Measurements from ENCODE around the gene SALL3.

Gene SALL3

GRCh38 chr18:78948221-78948620 lies 31.4 kb upstream of the SALL3 start:
- no peak overlapping the region for H2AK5ac ChIP-seq (ENCODE audit: low read length)
- H2BK120ac ChIP-seq (ENCODE audit: insufficient read depth, low read length, poor library complexity): no peak overlapping the region
- no peaks in the 10 kb centered on the region for H3K36me3 ChIP-seq (ENCODE audit: control insufficient read depth in 1 of 2, insufficient read depth in 2 of 2, low read length in 2 of 2)
- H3K4me3 ChIP-seq (ENCODE audit: low read depth, low read length): no peak overlapping the region
- no peak overlapping the region for H4K91ac ChIP-seq (ENCODE audit: low read depth, low read length)
- no peak overlapping the region for H2BK12ac ChIP-seq (ENCODE audit: low read length)
- no peaks in the 10 kb centered on the region for H3K27me3 ChIP-seq (ENCODE audit: insufficient read depth, low read length)
- no peak overlapping the region for H3K14ac ChIP-seq (ENCODE audit: low read length)
- no peak overlapping the region for H3K4me2 ChIP-seq (ENCODE audit: low read length)
- H3K4me1 ChIP-seq (ENCODE audit: control insufficient read depth in 1 of 2, insufficient read depth in 2 of 2, low read length in 2 of 2): no peaks in the 10 kb centered on the region
- H3K79me2 ChIP-seq (ENCODE audit: control insufficient read depth, insufficient read depth, low read length, poor library complexity): no peaks in the 10 kb centered on the region
- no peak for DNase-seq
- peaks cover 7% of the 10 kb centered on the region for H3K9me3 ChIP-seq (ENCODE audit: insufficient read depth, low read depth, low read length)
- no peak overlapping the region for H2BK5ac ChIP-seq (ENCODE audit: low read depth, low read length, poor library complexity)
- H4K12ac ChIP-seq (ENCODE audit: low read depth, low read length): no peak overlapping the region
- WGBS (ENCODE audit: extremely low coverage, insufficient coverage, insufficient read length): no CpG with 5 or more reads among the region's 12 CpGs
- H4K8ac ChIP-seq (ENCODE audit: low read depth, low read length): no peak overlapping the region
- no peak overlapping the region for H2AFZ ChIP-seq (ENCODE audit: insufficient read depth, low read length, poor library complexity)
- no peak overlapping the region for H3K9ac ChIP-seq (ENCODE audit: low read length)
- no peak overlapping the region for H3K27ac ChIP-seq (ENCODE audit: low read depth, low read length)
- H3K4ac ChIP-seq (ENCODE audit: low read depth, low read length): no peak overlapping the region
- H3K79me1 ChIP-seq (ENCODE audit: low read length): no peaks in the 10 kb centered on the region
- H3K23ac ChIP-seq (ENCODE audit: low read length): no peak overlapping the region
- H3K18ac ChIP-seq (ENCODE audit: low read length): no peak overlapping the region

- Histone ChIP-seq H3K18ac (ENCODE audit: low read length) (no peak overlapping the region), H3K36me3 (ENCODE audit: control insufficient read depth in 1 of 2, insufficient read depth in 2 of 2, low read length in 2 of 2) (no peaks in the 10 kb centered on the region), H2BK120ac (ENCODE audit: insufficient read depth, low read length, poor library complexity) (no peak overlapping the region), H3K4me1 (ENCODE audit: control insufficient read depth in 1 of 2, insufficient read depth in 2 of 2, low read length in 2 of 2) (no peaks in the 10 kb centered on the region), H4K12ac (ENCODE audit: low read depth, low read length) (no peak overlapping the region), H3K27ac (ENCODE audit: low read depth, low read length) (no peak overlapping the region), H3K27me3 (ENCODE audit: insufficient read depth, low read length) (no peaks in the 10 kb centered on the region), H2BK12ac (ENCODE audit: low read length) (no peak overlapping the region), H3K9me3 (ENCODE audit: insufficient read depth, low read depth, low read length) (peaks cover 7% of the 10 kb centered on the region), H3K4me3 (ENCODE audit: low read depth, low read length) (no peak overlapping the region), H2BK5ac (ENCODE audit: low read depth, low read length, poor library complexity) (no peak overlapping the region), H2AK5ac (ENCODE audit: low read length) (no peak overlapping the region), H3K4ac (ENCODE audit: low read depth, low read length) (no peak overlapping the region), H3K79me2 (ENCODE audit: control insufficient read depth, insufficient read depth, low read length, poor library complexity) (no peaks in the 10 kb centered on the region), H4K91ac (ENCODE audit: low read depth, low read length) (no peak overlapping the region), H3K79me1 (ENCODE audit: low read length) (no peaks in the 10 kb centered on the region), H4K8ac (ENCODE audit: low read depth, low read length) (no peak overlapping the region), H3K9ac (ENCODE audit: low read length) (no peak overlapping the region), H2AFZ (ENCODE audit: insufficient read depth, low read length, poor library complexity) (no peak overlapping the region), H3K4me2 (ENCODE audit: low read length) (no peak overlapping the region), H3K23ac (ENCODE audit: low read length) (no peak overlapping the region), H3K14ac (ENCODE audit: low read length) (no peak overlapping the region)
- no peak for DNase-seq
- WGBS (ENCODE audit: extremely low coverage, insufficient coverage, insufficient read length): 100% methylated on average over 1 of the region's 13 CpGs
Observed at GRCh38 chr18:78948707-78949106, 30.9 kb upstream of the SALL3 start.

- Histone ChIP-seq H3K4ac (ENCODE audit: low read depth, low read length) (no peak overlapping the region), H3K79me1 (ENCODE audit: low read length) (no peaks in the 10 kb centered on the region), H4K12ac (ENCODE audit: low read depth, low read length) (no peak overlapping the region), H4K91ac (ENCODE audit: low read depth, low read length) (no peak overlapping the region), H3K27ac (ENCODE audit: low read depth, low read length) (no peak overlapping the region), H3K4me1 (ENCODE audit: control insufficient read depth in 1 of 2, insufficient read depth in 2 of 2, low read length in 2 of 2) (no peaks in the 10 kb centered on the region), H4K8ac (ENCODE audit: low read depth, low read length) (no peak overlapping the region), H2BK12ac (ENCODE audit: low read length) (no peak overlapping the region), H3K14ac (ENCODE audit: low read length) (no peak overlapping the region), H2AK5ac (ENCODE audit: low read length) (no peak overlapping the region), H3K9ac (ENCODE audit: low read length) (no peak overlapping the region), H2BK5ac (ENCODE audit: low read depth, low read length, poor library complexity) (no peak overlapping the region), H3K79me2 (ENCODE audit: control insufficient read depth, insufficient read depth, low read length, poor library complexity) (no peaks in the 10 kb centered on the region), H3K27me3 (ENCODE audit: insufficient read depth, low read length) (no peaks in the 10 kb centered on the region), H3K18ac (ENCODE audit: low read length) (no peak overlapping the region), H2AFZ (ENCODE audit: insufficient read depth, low read length, poor library complexity) (no peak overlapping the region), H3K36me3 (ENCODE audit: control insufficient read depth in 1 of 2, insufficient read depth in 2 of 2, low read length in 2 of 2) (no peaks in the 10 kb centered on the region), H3K23ac (ENCODE audit: low read length) (no peak overlapping the region), H3K9me3 (ENCODE audit: insufficient read depth, low read depth, low read length) (peaks cover 7% of the 10 kb centered on the region), H3K4me3 (ENCODE audit: low read depth, low read length) (no peak overlapping the region), H2BK120ac (ENCODE audit: insufficient read depth, low read length, poor library complexity) (no peak overlapping the region), H3K4me2 (ENCODE audit: low read length) (no peak overlapping the region)
- DNase-seq: no peak
- WGBS (ENCODE audit: extremely low coverage, insufficient coverage, insufficient read length): no CpG with 5 or more reads among the region's 17 CpGs
Observed at GRCh38 chr18:78949216-78949615, 30.4 kb upstream of the SALL3 start.

- H3K27me3 ChIP-seq (ENCODE audit: insufficient read depth, low read length): no peaks in the 10 kb centered on the region
- H2BK12ac ChIP-seq (ENCODE audit: low read length): no peak overlapping the region
- H3K23ac ChIP-seq (ENCODE audit: low read length): no peak overlapping the region
- no peak overlapping the region for H3K4me2 ChIP-seq (ENCODE audit: low read length)
- H2AFZ ChIP-seq (ENCODE audit: insufficient read depth, low read length, poor library complexity): no peak overlapping the region
- no peaks in the 10 kb centered on the region for H3K79me2 ChIP-seq (ENCODE audit: control insufficient read depth, insufficient read depth, low read length, poor library complexity)
- WGBS (ENCODE audit: extremely low coverage, insufficient coverage, insufficient read length): no CpG with 5 or more reads among the region's 10 CpGs
- no peaks in the 10 kb centered on the region for H3K4me1 ChIP-seq (ENCODE audit: control insufficient read depth in 1 of 2, insufficient read depth in 2 of 2, low read length in 2 of 2)
- H3K79me1 ChIP-seq (ENCODE audit: low read length): no peaks in the 10 kb centered on the region
- no peak overlapping the region for H3K4me3 ChIP-seq (ENCODE audit: low read depth, low read length)
- no peak overlapping the region for H3K18ac ChIP-seq (ENCODE audit: low read length)
- no peak overlapping the region for H3K4ac ChIP-seq (ENCODE audit: low read depth, low read length)
- no peak for DNase-seq
- H3K27ac ChIP-seq (ENCODE audit: low read depth, low read length): no peak overlapping the region
- H3K9ac ChIP-seq (ENCODE audit: low read length): no peak overlapping the region
- H3K36me3 ChIP-seq (ENCODE audit: control insufficient read depth in 1 of 2, insufficient read depth in 2 of 2, low read length in 2 of 2): no peaks in the 10 kb centered on the region
- no peak overlapping the region for H3K14ac ChIP-seq (ENCODE audit: low read length)
- H3K9me3 ChIP-seq (ENCODE audit: insufficient read depth, low read depth, low read length): peaks cover 7% of the 10 kb centered on the region
- no peak overlapping the region for H2AK5ac ChIP-seq (ENCODE audit: low read length)
- no peak overlapping the region for H2BK120ac ChIP-seq (ENCODE audit: insufficient read depth, low read length, poor library complexity)
- no peak overlapping the region for H4K8ac ChIP-seq (ENCODE audit: low read depth, low read length)
- no peak overlapping the region for H2BK5ac ChIP-seq (ENCODE audit: low read depth, low read length, poor library complexity)
- no peak overlapping the region for H4K91ac ChIP-seq (ENCODE audit: low read depth, low read length)
- no peak overlapping the region for H4K12ac ChIP-seq (ENCODE audit: low read depth, low read length)
Observed at GRCh38 chr18:78950386-78950785, 29.2 kb upstream of the SALL3 start.

Measured in trophoblast cell (in vitro differentiated cells and primary cell).